Body of pancreas (tissue), 4 donors: ENCODE measurements around the gene AK5. TPM values are rescaled to one million over a fixed set of nuclear protein-coding genes. Genes with fewer than 3 reads are reported as not detected.

ENCODE experiments used
- ATAC-seq: fragments of 150-250 bp; one replicate; pipeline ENCODE4 v1.9.1; 2016
- DNase-seq, 4 donors: peaks; one replicate each; pipeline ENCODE4 v3.0.0-alpha.2; 2019
- H3K27ac ChIP-seq, 4 donors: fragments of 200-600 bp; sonication (generic); 1 replicate in 3 of 4; 2 replicates in 1 of 4; pipeline versions ENCODE4 v1.5.1 to v1.6.1; 2016 to 2019; ENCODE audit warnings: mild to moderate bottlenecking in 1 of 4, mixed read lengths in 1 of 4, moderate library complexity in 1 of 4
- H3K27me3 ChIP-seq, 2 donors: fragments of 200-600 bp; sonication (generic); one replicate each; pipeline ENCODE4 v1.6.0; 2016; ENCODE audit warnings: mild to moderate bottlenecking in 1 of 2
- H3K36me3 ChIP-seq, 2 donors: fragments of 200-600 bp; sonication (generic); replicated peaks in 1 of 2; 2 replicates each; pipeline ENCODE4 v1.5.1; 2016; ENCODE audit warnings: low read depth in 2 of 2; ENCODE audit not compliant: insufficient read depth in 1 of 2
- H3K4me1 ChIP-seq: fragments of 200-600 bp; sonication (generic); one replicate; pipeline ENCODE4 v1.6.0; 2016
- H3K4me3 ChIP-seq, 2 donors: fragments of 200-600 bp; sonication (generic); 1 replicate in 1 of 2; 2 replicates in 1 of 2; pipeline ENCODE4 v1.5.1; 2016 to 2019
- H3K9me3 ChIP-seq, 3 donors: fragments of 200-600 bp; sonication (generic); 1 replicate in 2 of 3; 2 replicates in 1 of 3; pipeline ENCODE4 v1.5.1; 2016
- CTCF ChIP-seq, 7 experiments: fragments of 450-650 bp in 4 of 7; fragments of 200-600 bp in 3 of 7; sonication (generic) in 3 of 7; IDR thresholded peaks; one replicate each; pipeline ENCODE4 v1.5.1; 2016 to 2019; ENCODE audit warnings: antibody characterized with exemption in 7 of 7
- POLR2A ChIP-seq, 3 donors: fragments of 450-650 bp; IDR thresholded peaks; one replicate each; pipeline ENCODE4 v1.6.1; 2016; ENCODE audit warnings: antibody characterized with exemption in 3 of 3, mild to moderate bottlenecking in 2 of 3
- WGBS, 2 donors: methylation state at CpG; one replicate each; pipeline ENCODE4 v1.1.5; 2017; 5-methylcytosine and 5-hydroxymethylcytosine counted together
- intact Hi-C: fragments of 100-400 bp; cut with DNase I; formaldehyde crosslinking; loops from one replicate; pipeline ENCODE4 v1.15.1; 2023
- total RNA-seq, 2 donors: library from RNA; depleted of rRNA; stranded (reverse); fragments of >200 nt; gene quantifications; one replicate each; pipeline ENCODE4 v1.1.0, GENCODE V29; 2016

Gene AK5
- total RNA-seq, 2 donors from 2014 or later: not detected

GRCh38 chr1:77533660-77534305 lies 252.0 kb downstream of the AK5 start:
- no peak overlapping the region for H3K27ac ChIP-seq
- intact Hi-C loops: loop anchor here (10.0 kb wide), 1 partner anchor 379 kb away; no protein-coding TSS in a partner anchor
- DNase-seq: peak; percentile 50 to 67 (median 57)
- TF ChIP-seq CTCF (IDR thresholded peaks at IDR 0.05) (peak; percentile 69 to 83 (median 72)), POLR2A (IDR thresholded peaks at IDR 0.05) (no peak)
- peak; percentile 74 for ATAC-seq
- H3K9me3 ChIP-seq: no peaks in the 10 kb centered on the region
- no peaks in the 10 kb centered on the region for H3K27me3 ChIP-seq
- H3K36me3 ChIP-seq: no peaks in the 10 kb centered on the region
- H3K4me3 ChIP-seq: no peak overlapping the region
- WGBS, 2 donors: 24 to 25% methylated on average over 11 of the region's 11 CpGs
- peaks cover 10% of the 10 kb centered on the region for H3K4me1 ChIP-seq

GRCh38 chr1:77534456-77534855 lies 252.6 kb downstream of the AK5 start:
- Histone ChIP-seq H3K4me3 (no peak overlapping the region), H3K4me1 (peaks cover 17% of the 10 kb centered on the region), H3K27me3 (no peaks in the 10 kb centered on the region), H3K36me3 (no peaks in the 10 kb centered on the region), H3K27ac (no peak overlapping the region), H3K9me3 (no peaks in the 10 kb centered on the region)
- intact Hi-C loops: loop anchor here (10.0 kb wide), 1 partner anchor 380 kb away; no protein-coding TSS in a partner anchor
- DNase-seq (no peak), ATAC-seq (no peak)
- 55 to 67% methylated on average over 5 of the region's 5 CpGs for WGBS, 2 donors
- TF ChIP-seq CTCF (IDR thresholded peaks at IDR 0.05) (no peak), POLR2A (IDR thresholded peaks at IDR 0.05) (no peak)

- Histone ChIP-seq H3K27me3 (no peaks in the 10 kb centered on the region), H3K36me3 (no peaks in the 10 kb centered on the region), H3K27ac (no peak overlapping the region), H3K4me3 (no peak overlapping the region), H3K9me3 (no peaks in the 10 kb centered on the region), H3K4me1 (peaks cover 18% of the 10 kb centered on the region)
- no peak for ATAC-seq
- intact Hi-C loops: loop anchor here (10.0 kb wide), 1 partner anchor 382 kb away; no protein-coding TSS in a partner anchor
- 49 to 57% methylated on average over 2 of the region's 2 CpGs for WGBS, 2 donors
- no peak for DNase-seq
- TF ChIP-seq CTCF (IDR thresholded peaks at IDR 0.05): no peak
- no peak for TF ChIP-seq POLR2A (IDR thresholded peaks at IDR 0.05)
Measured at GRCh38 chr1:77536813-77537212, 255.0 kb downstream of the AK5 start.

- ATAC-seq (peak; percentile 80), DNase-seq (peak in 3 of 4 donors; percentile 17 to 49 (median 43))
- H3K9me3 ChIP-seq: no peaks in the 10 kb centered on the region
- no peaks in the 10 kb centered on the region for H3K27me3 ChIP-seq
- no peak overlapping the region for H3K4me3 ChIP-seq
- WGBS, 2 donors: 35 to 45% methylated on average over 5 to 7 of the region's 7 CpGs
- TF ChIP-seq POLR2A (IDR thresholded peaks at IDR 0.05): no peak
- TF ChIP-seq CTCF (IDR thresholded peaks at IDR 0.05): no peak
- no peaks in the 10 kb centered on the region for H3K36me3 ChIP-seq
- intact Hi-C loops: loop anchor here (10.0 kb wide), 1 partner anchor 384 kb away; no protein-coding TSS in a partner anchor
- peak overlapping the region in 3 of 4 donors; percentile 9 to 33 (median 29) for H3K27ac ChIP-seq
- H3K4me1 ChIP-seq: peaks cover 13% of the 10 kb centered on the region
Measured at GRCh38 chr1:77538956-77539518, 257.2 kb downstream of the AK5 start.
